OCI-LY7 (cell line): ENCODE measurements around the gene THAP2.

Experiments used
- CTCF ChIP-seq: fragments of 200-600 bp; sonication (generic); conservative IDR thresholded peaks from 2 replicates; pipeline ENCODE4 v1.5.1; 2014; ENCODE audit warnings: mild to moderate bottlenecking, antibody characterized with exemption, low read length, moderate library complexity, mixed read lengths
- EZH2phosphoT487 ChIP-seq: fragments of 200-600 bp; sonication (generic); IDR thresholded peaks from 2 replicates; pipeline ENCODE4 v1.6.1; 2018; ENCODE audit warnings: low read depth, borderline replicate concordance, mild to moderate bottlenecking, mixed run types, antibody characterized with exemption, low read length, moderate library complexity, mixed read lengths

GRCh38 chr12:71685312-71685906 is 21.3 kb downstream of the THAP2 start:
- no peak for TF ChIP-seq CTCF
- TF ChIP-seq EZH2phosphoT487 = no peak
